22Rv1 (cell line): Measurements from ENCODE around the gene ANKRD33B.
"Not testable (repeated sequence)": the region's sequence is repeated elsewhere in the genome, so short reads cannot be mapped to it uniquely, and the experiment has no call there.

Experiments used
- H3K27ac ChIP-seq: fragments of 450-650 bp; 2 replicates; pipeline ENCODE4 v1.5.1; 2017
- CTCF ChIP-seq: fragments of 450-650 bp; IDR thresholded peaks from 2 replicates; pipeline ENCODE4 v1.5.1; 2017; ENCODE audit warnings: mild to moderate bottlenecking
- ZFX ChIP-seq: fragments of 450-650 bp; IDR thresholded peaks from 2 replicates; pipeline ENCODE4 v1.6.1; 2017; ENCODE audit warnings: antibody characterized with exemption, borderline replicate concordance

The ANKRD33B gene

GRCh38 chr5:10662661-10663488 is 99.0 kb downstream of the ANKRD33B start:
- no peak for TF ChIP-seq ZFX
- no peak for TF ChIP-seq CTCF
- H3K27ac ChIP-seq: no peak overlapping the region

- H3K27ac ChIP-seq: no peak overlapping the region
- TF ChIP-seq CTCF (no peak), ZFX (no peak)
These were observed 99.8 kb downstream of the ANKRD33B start for GRCh38 chr5:10663489-10664179.

- not testable (repeated sequence) for H3K27ac ChIP-seq
These were observed 100.4 kb downstream of the ANKRD33B start for GRCh38 chr5:10664180-10664769.

- no peak for TF ChIP-seq ZFX
- TF ChIP-seq CTCF: no peak
- H3K27ac ChIP-seq: no peak overlapping the region
These were observed 101.9 kb downstream of the ANKRD33B start for GRCh38 chr5:10665799-10666198.

- no peak for TF ChIP-seq ZFX
- TF ChIP-seq CTCF: no peak
- H3K27ac ChIP-seq: no peak overlapping the region
These were observed 102.8 kb downstream of the ANKRD33B start for GRCh38 chr5:10666531-10667299.

GRCh38 chr5:10667431-10668057 is 103.7 kb downstream of the ANKRD33B start:
- H3K27ac ChIP-seq: no peak overlapping the region
- no peak for TF ChIP-seq ZFX
- TF ChIP-seq CTCF: no peak

GRCh38 chr5:10668697-10669096 is 104.8 kb downstream of the ANKRD33B start:
- TF ChIP-seq ZFX (no peak), CTCF (no peak)
- no peak overlapping the region for H3K27ac ChIP-seq
